GM10248 (cell line): Measurements from ENCODE around the gene GSK3B.
"Not testable (repeated sequence)": the region's sequence is repeated elsewhere in the genome, so short reads cannot be mapped to it uniquely, and the experiment has no call there.

Experiments
- CTCF ChIA-PET: fragments of 300-600 bp; sonication (Branson Sonifier 250); formaldehyde crosslinking; extraction: SDS; loops from one replicate; lab custom pipeline; 2021; ENCODE audit warnings: antibody characterized with exemption; lab: Yijun Ruan, JAX
- POLR2A ChIA-PET: fragments of 350-650 bp; sonication (Branson Sonifier 250); formaldehyde crosslinking; extraction: SDS; loops from one replicate; lab custom pipeline; 2020; ENCODE audit warnings: antibody characterized with exemption; lab: Yijun Ruan, JAX
- DNase-seq: peaks from one replicate; pipeline ENCODE4 v3.0.0; 2012; ENCODE audit errors: extremely low spot score
- CTCF ChIP-seq: IDR thresholded peaks from 2 replicates; pipeline ENCODE4 v1.5.1; 2012; ENCODE audit warnings: mild to moderate bottlenecking, low read depth; ENCODE audit errors: extremely low read depth, missing control alignments, control extremely low read depth

GSK3B gene

GRCh38 chr3:120057029-120057428, 37.2 kb downstream of the GSK3B start:
- no peak for TF ChIP-seq CTCF
- ChIA-PET CTCF (interaction anchor here (2.1 kb wide), 1 partner anchor 37 kb away, joined by 5 read pairs; no protein-coding TSS in a partner anchor), POLR2A (no interaction called here)
- no peak for DNase-seq

GRCh38 chr3:120053647-120054046, 40.6 kb downstream of the GSK3B start:
- CTCF ChIA-PET = interaction anchor here (1.5 to 1.8 kb wide), 2 partner anchors 11 to 14 kb away, joined by 5 to 6 read pairs; no protein-coding TSS in a partner anchor
- POLR2A ChIA-PET, DNase-seq: not testable (repeated sequence)

- ChIA-PET POLR2A (interaction anchor here (0.9 kb wide), 1 partner anchor 31 kb away, joined by 4 read pairs; no protein-coding TSS in a partner anchor), CTCF (interaction anchor here (1.5 to 3.9 kb wide), 3 partner anchors 10 to 16 kb away, joined by 5 to 17 read pairs (median 6); no protein-coding TSS in a partner anchor)
- no peak for TF ChIP-seq CTCF
- no peak for DNase-seq
These were observed 41.6 kb downstream of the GSK3B start for GRCh38 chr3:120052677-120053076.

GRCh38 chr3:120052225-120052624, 42.0 kb downstream of the GSK3B start:
- peak; percentile 22 for DNase-seq
- ChIA-PET CTCF (interaction anchor here (1.5 to 3.9 kb wide), 3 partner anchors 10 to 16 kb away, joined by 5 to 17 read pairs (median 6); no protein-coding TSS in a partner anchor), POLR2A (no interaction called here)
- no peak for TF ChIP-seq CTCF

- POLR2A ChIA-PET, DNase-seq: not testable (repeated sequence)
- CTCF ChIA-PET = interaction anchor here (0.9 to 3.9 kb wide), 3 partner anchors 15 to 19 kb away, joined by 3 to 17 read pairs (median 5); no protein-coding TSS in a partner anchor
These were observed 42.7 kb downstream of the GSK3B start for GRCh38 chr3:120051570-120051969.

GRCh38 chr3:120049881-120050539, 44.2 kb downstream of the GSK3B start:
- no peak for DNase-seq
- ChIA-PET CTCF (interaction anchor here (3.9 kb wide), 1 partner anchor 13 kb away, joined by 17 read pairs; no protein-coding TSS in a partner anchor), POLR2A (no interaction called here)
- no peak for TF ChIP-seq CTCF

GRCh38 chr3:120049072-120049471, 45.2 kb downstream of the GSK3B start:
- DNase-seq = no peak
- TF ChIP-seq CTCF = no peak
- ChIA-PET CTCF (no interaction called here), POLR2A (no interaction called here)
